GM21737 (cell line): ENCODE measurements around the gene SELENOO.
A peak's percentile ranks its signal among the peaks of the same experiment; 100 is the strongest.
"Not testable (repeated sequence)": the region's sequence is repeated elsewhere in the genome, so short reads cannot be mapped to it uniquely, and the experiment has no call there.

Source experiments
- ATAC-seq: cut with Tn5 transposase; IDR thresholded peaks from one replicate; pipeline ENCODE4 v1.9.1; 2021; ENCODE audit warnings: mild to moderate bottlenecking, moderate library complexity; ENCODE audit not compliant: unreplicated experiment

SELENOO gene

GRCh38 chr22:50198624-50199017 is 2.2 kb upstream of the SELENOO start:
- no peak for ATAC-seq

- no peak for ATAC-seq
Observed at GRCh38 chr22:50199251-50199721, 1.5 kb upstream of the SELENOO start.

DNA sequence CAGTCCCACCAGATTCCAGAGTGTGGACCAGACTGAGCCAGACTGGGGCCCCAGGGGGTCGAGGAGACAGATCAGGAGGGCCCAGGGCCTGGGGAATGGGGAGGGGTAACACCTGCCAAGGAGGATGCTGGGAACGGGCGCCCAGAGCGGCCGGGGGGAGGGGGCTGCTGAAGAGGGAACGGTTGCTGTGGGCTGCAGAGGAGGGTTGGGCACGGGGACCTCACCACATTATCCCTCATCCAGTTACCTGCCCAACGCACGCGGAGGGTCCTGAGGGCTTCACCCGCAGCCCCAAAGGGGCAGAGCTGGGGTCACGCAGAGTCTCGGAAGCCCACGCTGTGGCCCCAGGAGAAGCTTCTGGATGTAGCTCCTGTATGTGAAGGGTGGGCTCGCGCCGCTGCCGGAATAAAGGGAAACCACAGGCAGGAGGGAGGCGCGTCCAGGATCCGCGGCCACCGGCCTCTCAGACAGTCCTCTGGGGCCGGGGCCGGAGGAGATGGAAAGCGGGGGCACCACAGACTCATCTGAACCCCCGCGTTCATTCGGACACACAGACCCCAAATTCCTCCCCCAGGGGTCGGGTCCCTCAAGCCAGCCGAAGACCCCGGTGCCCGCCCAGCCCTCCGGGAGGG is 866 bp upstream of the SELENOO start:
- no peak for ATAC-seq

- peak; percentile 19 for ATAC-seq
Observed at GRCh38 chr22:50201191-50202129, 649 bp downstream of the SELENOO start.

- ATAC-seq = no peak
Observed at GRCh38 chr22:50202130-50202666, 1.4 kb downstream of the SELENOO start.

GRCh38 chr22:50203288-50203687 is 2.5 kb downstream of the SELENOO start:
- ATAC-seq = no peak

DNA sequence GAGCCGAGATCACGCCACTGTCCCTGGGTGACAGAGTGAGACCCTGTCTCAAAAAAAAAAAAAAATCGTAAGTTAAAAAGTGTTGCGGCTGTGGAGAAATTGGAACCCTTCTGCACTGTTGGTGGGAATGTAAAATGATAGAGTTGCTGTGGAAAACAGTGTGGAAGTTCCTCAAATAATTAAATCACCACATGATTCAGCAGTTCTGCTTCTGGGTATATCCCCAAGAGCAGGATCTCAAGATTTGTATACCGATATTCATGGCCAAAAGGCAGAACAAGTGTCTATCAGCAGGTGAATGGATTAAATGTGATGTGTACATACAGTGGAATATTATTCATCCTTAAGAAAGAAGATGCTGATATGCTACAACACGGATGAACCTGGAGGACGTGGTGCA is 3.8 kb downstream of the SELENOO start:
- ATAC-seq = no peak

GRCh38 chr22:50204998-50205397 is 4.2 kb downstream of the SELENOO start:
- ATAC-seq = not testable (repeated sequence)

DNA sequence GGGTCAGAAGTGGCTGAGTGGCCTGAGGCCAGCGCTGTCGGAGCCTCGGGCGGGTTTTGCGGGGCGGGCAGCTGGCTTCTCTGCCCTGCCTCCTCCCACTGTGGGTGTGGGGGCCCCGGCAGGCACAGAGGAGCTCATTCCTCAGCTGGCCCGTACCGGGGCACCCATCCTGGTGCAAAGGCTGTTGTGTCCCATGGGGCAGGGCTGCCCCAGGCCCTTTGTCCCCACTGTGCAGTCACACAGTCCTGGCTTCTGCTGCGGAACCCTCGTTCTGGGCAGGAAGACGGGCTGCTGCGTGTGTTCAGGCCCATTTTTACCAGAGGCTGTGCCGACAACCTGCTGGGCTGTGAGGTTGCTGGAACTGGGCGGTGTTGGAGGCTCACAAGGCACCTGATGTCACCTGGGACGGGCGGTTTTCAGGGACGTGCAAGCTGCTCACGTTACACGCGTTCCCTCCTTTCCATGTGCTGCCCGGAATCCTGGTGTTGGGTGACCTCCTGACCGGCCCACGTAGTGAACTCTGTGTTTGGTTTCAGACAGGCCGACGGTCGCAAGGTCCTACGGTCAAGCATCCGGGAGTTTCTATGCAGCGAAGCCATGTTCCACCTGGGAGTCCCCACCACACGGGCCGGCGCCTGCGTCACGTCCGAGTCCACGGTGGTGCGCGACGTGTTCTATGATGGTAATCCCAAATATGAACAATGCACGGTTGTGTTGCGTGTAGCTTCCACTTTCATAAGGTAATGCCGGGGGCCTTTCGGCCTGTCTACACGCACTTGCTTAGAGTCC is 5.2 kb downstream of the SELENOO start:
- no peak for ATAC-seq

DNA sequence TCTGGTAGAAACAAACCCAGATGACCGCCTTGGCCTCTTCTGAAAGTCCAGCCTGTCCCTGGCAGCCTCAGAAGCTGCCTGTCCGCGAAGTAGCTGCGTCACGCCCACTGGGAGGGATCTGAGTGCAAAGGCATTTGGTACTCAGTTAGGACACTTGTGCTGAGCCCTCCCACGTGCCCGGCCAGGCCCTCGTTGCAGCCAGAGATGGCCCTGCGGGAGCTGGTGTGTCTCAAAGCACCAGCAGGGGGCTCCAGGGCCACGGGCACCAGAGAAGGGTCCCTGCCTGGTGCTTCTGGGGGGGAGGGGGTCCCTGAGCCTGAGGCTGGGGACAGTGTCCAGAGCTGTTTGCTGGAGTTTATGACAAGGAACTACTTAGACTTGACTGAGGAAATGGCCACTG is 5.8 kb downstream of the SELENOO start:
- no peak for ATAC-seq

- no peak for ATAC-seq
Observed at GRCh38 chr22:50207383-50208140, 6.8 kb downstream of the SELENOO start.

DNA sequence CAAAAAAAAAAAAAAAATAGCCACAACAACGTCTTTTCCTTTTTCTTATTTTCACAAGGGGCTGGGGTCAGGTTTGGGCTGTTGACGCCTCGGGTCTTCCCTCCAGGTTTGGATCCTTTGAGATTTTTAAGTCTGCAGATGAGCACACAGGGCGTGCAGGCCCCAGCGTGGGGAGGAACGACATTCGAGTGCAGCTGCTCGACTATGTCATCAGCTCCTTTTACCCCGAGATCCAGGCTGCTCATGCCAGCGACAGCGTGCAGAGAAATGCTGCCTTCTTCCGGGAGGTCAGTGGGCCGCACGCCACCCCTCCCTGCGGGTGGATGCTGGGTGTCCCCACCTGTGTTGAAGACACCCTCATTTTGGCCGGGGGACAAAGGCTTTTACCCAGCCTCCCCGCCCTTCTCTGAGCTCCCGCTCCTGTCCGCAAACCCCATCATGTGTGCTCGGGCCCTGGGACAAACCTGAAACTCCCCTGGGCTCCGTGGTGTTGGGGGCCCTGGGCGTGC is 7.7 kb downstream of the SELENOO start:
- ATAC-seq = no peak

DNA sequence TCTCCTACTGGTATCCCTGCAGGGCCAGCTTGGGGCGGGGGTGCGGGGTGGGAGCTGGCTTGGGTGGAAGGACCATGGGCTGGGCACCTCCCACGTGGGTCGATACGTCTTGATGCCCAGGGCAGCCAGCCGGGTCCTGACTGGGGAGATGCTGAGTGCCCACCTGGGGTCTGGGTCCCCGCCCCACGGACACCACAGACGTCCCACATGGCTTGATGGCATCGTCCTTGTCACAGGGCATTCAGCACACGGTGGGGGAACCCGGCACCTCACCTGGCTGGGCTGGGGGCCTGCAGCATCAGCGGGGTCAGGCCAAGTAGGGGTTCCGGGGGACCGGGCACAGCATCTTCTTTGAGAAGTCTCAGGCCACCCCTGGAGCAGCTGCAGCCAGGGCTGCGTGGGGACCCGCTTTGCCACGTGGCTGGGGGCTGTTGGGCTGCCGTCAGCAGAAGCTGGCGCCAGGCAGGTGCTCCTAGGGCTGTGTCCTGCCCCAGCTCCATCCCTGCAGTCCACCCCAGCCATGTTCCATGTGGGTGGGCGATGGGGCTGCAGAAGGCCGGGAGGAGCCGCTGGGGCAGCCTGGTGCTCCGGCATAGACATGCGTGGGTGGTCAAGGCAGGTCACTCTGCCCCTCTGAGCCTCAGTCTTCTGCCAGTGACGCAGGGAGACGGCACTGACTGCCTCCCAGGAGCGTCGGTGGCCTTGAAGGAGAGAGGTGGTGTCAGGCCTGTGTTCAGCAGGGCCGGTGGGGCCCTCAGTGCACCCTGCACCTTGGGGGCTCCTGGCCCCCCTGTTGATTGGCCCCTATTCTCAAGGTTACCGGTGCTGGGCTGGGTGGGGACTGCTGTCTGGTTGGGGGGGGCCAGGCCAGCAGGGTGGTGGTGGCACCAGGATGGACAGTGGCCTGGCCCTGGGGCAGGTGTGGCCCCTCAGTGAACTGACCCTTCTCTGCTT is 8.4 kb downstream of the SELENOO start:
- ATAC-seq = no peak

DNA sequence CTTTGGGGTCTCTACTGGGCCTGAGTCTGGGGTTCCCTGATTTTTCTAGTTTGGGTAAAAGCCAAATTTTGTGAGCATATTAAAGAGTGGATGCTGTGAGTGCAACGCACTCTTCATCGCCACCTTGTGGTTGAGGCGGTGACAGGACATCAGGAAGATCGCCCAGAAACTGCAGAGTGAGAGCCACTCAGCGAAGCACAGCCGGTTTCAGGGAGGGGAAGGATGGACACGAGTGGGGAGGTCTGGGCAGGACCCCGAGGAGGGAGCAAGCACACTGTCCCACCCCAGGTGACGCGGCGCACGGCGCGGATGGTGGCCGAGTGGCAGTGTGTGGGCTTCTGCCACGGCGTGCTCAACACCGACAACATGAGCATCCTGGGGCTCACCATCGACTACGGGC is 9.1 kb downstream of the SELENOO start:
- ATAC-seq = no peak

DNA sequence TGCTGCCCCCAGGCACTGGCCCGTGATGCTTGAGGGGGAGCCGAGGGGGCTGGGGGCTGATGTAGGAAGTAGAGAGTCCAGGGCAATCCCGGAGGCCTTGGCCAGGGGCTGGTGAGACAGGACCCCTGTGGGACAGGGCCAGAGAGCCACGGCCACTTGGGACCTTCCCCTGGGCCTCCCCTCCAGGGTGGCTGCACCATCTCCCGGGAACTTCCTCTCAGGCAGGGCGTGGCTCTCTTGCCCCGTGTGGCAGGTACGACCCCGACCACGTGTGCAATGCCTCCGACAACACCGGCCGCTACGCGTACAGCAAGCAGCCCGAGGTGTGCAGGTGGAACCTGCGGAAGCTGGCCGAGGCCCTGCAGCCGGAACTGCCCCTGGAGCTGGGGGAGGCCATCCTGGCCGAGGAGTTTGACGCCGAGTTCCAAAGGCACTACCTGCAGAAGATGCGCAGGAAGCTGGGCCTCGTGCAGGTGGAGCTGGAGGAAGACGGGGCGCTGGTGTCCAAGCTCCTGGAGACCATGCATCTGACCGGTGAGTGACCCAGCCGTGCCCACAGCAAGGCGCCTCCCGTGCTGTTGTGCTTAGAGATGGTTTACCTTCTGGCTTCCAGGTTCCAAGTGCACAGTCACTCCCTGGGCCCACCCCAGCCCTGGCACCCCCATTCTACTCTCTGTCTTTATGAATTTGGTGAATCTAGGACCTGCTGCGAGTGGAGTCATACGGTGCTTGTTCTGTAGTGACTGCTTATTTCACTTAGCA is 9.7 kb downstream of the SELENOO start:
- ATAC-seq = no peak

DNA sequence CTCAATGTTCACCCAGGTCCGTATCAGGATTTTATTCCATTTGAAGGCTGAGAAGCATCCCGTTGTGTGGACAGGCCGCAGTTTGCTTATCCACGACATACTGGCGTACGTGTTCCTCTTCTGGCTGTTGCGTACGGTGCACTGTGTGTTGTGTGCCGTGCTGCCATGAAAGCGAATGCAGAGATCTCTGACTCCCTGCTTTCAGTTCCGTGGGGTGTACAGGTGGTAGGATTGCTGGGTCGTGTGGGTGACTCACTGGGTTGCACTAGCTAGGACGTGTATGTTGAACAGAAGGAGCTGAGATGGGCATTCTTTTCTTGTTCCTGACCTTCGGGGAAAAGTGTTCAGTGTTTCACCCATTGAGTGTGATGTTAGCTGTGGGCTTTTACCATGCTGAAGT is 10.3 kb downstream of the SELENOO start:
- ATAC-seq = no peak

GRCh38 chr22:50213263-50213662 is 12.5 kb downstream of the SELENOO start:
- no peak for ATAC-seq

- ATAC-seq = no peak
Observed at GRCh38 chr22:50215297-50216054, 14.7 kb downstream of the SELENOO start.
